Chondrocyte (in vitro differentiated cells): ENCODE results near the gene MTMR2. TPM values are rescaled to one million over a fixed set of nuclear protein-coding genes. Genes with fewer than 3 reads are reported as not detected.

Source experiments
- DNase-seq: peaks from one replicate; pipeline ENCODE4 v3.0.0; 2021; ENCODE audit warnings: mixed read lengths, low spot score
- H3K27ac Mint-ChIP-seq: one replicate; pipeline ENCODE4 v1.8.0; 2021; ENCODE audit warnings: mild to moderate bottlenecking, moderate library complexity, mixed read lengths; ENCODE audit not compliant: unreplicated experiment
- H3K27me3 Mint-ChIP-seq: 2 replicates; pipeline ENCODE4 v1.8.0; 2021; ENCODE audit warnings: low read depth, mixed read lengths
- H3K36me3 Mint-ChIP-seq: 2 replicates; pipeline ENCODE4 v1.8.0; 2021; ENCODE audit warnings: low read depth, mixed read lengths
- H3K4me1 Mint-ChIP-seq: 2 replicates; pipeline ENCODE4 v1.8.0; 2021; ENCODE audit warnings: low read depth, mild to moderate bottlenecking, mixed read lengths
- H3K4me3 Mint-ChIP-seq: one replicate; pipeline ENCODE4 v1.8.0; 2021; ENCODE audit warnings: mild to moderate bottlenecking, moderate library complexity, mixed read lengths; ENCODE audit not compliant: unreplicated experiment
- H3K9me3 Mint-ChIP-seq: 2 replicates; pipeline ENCODE4 v1.8.0; 2021; ENCODE audit warnings: low read depth, mixed read lengths
- CTCF ChIP-seq: fragments of 200-600 bp; sonication (generic); IDR thresholded peaks from 2 replicates; pipeline ENCODE4 v1.5.0; 2021; ENCODE audit warnings: antibody characterized with exemption, mild to moderate bottlenecking, moderate library complexity
- long read RNA-seq: library from polyadenylated mRNA; stranded (forward); transcript quantifications from one replicate; pipeline ENCODE4 v2.0.0, GENCODE V29; 2021
- total RNA-seq: library from RNA; stranded (reverse); gene quantifications from 3 replicates; pipeline ENCODE4 v1.2.1, GENCODE V29; 2021

The MTMR2 gene
- total RNA-seq = 51.7 to 59.5 TPM (median 52.1 TPM) in 3 replicates
- long read RNA-seq, full-length matches to known transcripts = 112 of 193 reads
- long read RNA-seq, partial matches to known transcripts = 8 of 193 reads
- long read RNA-seq, other reads (novel, unspliced or antisense) = 73 of 193 reads

- TF ChIP-seq CTCF = no peak
Observed at GRCh38 chr11:95923728-95924413, at the start of gene MTMR2. TSS of gene MTMR2 (minus strand) at chr11:95924107. CDS start at chr11:95923954, 153 bp downstream.

GRCh38 chr11:95972060-95972459, 48.2 kb upstream of the MTMR2 start:
- Mint-ChIP-seq H3K4me1 (no peaks in the 10 kb centered on the region), H3K9me3 (peaks cover 4% of the 10 kb centered on the region), H3K27ac (no peak overlapping the region), H3K27me3 (no peaks in the 10 kb centered on the region), H3K4me3 (no peak overlapping the region), H3K36me3 (no peaks in the 10 kb centered on the region)
- TF ChIP-seq CTCF = no peak
- DNase-seq = no peak

More at GRCh38 chr11:95923728-95924413, at the start of gene MTMR2:
- no peaks in the 10 kb centered on the region for H3K36me3 Mint-ChIP-seq
- peak; percentile 95 for DNase-seq
- no peaks in the 10 kb centered on the region for H3K27me3 Mint-ChIP-seq
- peak within 1 kb of the TSS; percentile 100 for H3K27ac Mint-ChIP-seq
- H3K4me3 Mint-ChIP-seq = peak within 1 kb of the TSS; percentile 100
- peaks cover 46% of the 10 kb centered on the region for H3K4me1 Mint-ChIP-seq
- no peaks in the 10 kb centered on the region for H3K9me3 Mint-ChIP-seq

GRCh38 chr11:95968585-95968984, 44.7 kb upstream of the MTMR2 start:
- Mint-ChIP-seq H3K4me1 (no peaks in the 10 kb centered on the region), H3K36me3 (no peaks in the 10 kb centered on the region), H3K27me3 (no peaks in the 10 kb centered on the region), H3K9me3 (peaks cover 4% of the 10 kb centered on the region), H3K4me3 (no peak overlapping the region), H3K27ac (no peak overlapping the region)
- no peak for DNase-seq
- TF ChIP-seq CTCF = peak; percentile 64

- no peak overlapping the region for H3K4me3 Mint-ChIP-seq
- TF ChIP-seq CTCF = no peak
- DNase-seq = no peak
- H3K27me3 Mint-ChIP-seq = no peaks in the 10 kb centered on the region
- no peaks in the 10 kb centered on the region for H3K4me1 Mint-ChIP-seq
- H3K36me3 Mint-ChIP-seq = no peaks in the 10 kb centered on the region
- H3K9me3 Mint-ChIP-seq = peaks cover 4% of the 10 kb centered on the region
- no peak overlapping the region for H3K27ac Mint-ChIP-seq
Observed at GRCh38 chr11:95964281-95964680, 40.4 kb upstream of the MTMR2 start.

- Mint-ChIP-seq H3K27me3 (no peaks in the 10 kb centered on the region), H3K9me3 (no peaks in the 10 kb centered on the region), H3K4me3 (no peak overlapping the region), H3K4me1 (no peaks in the 10 kb centered on the region), H3K36me3 (no peaks in the 10 kb centered on the region), H3K27ac (no peak overlapping the region)
- no peak for DNase-seq
- TF ChIP-seq CTCF = no peak
Observed at GRCh38 chr11:95961758-95962157, 37.9 kb upstream of the MTMR2 start.
